ENCODE results near the gene CSNK1G2. TPM values are rescaled to one million over a fixed set of nuclear protein-coding genes. Genes with fewer than 3 reads are reported as not detected.

Gene CSNK1G2
- total and polyA plus RNA-seq, 2 donors (not counting 1 experiment from before 2014, with no cell fraction given): 154 to 288 TPM

GRCh38 chr19:1999856-2000515, 59.0 kb downstream of the CSNK1G2 start:
- Histone ChIP-seq H3K79me2 (ENCODE audit: control insufficient read depth, insufficient read depth, low read length) (peaks cover 27% of the 10 kb centered on the region), H2AFZ (ENCODE audit: insufficient read depth, low read depth, low read length, poor library complexity, severe bottlenecking) (no peak overlapping the region), H3K9me3 (ENCODE audit: control extremely low read depth in 1 of 3, control insufficient read depth in 2 of 3, insufficient read depth in 1 of 3, low read length in 2 of 3) (no peaks in the 10 kb centered on the region), H3K4me2 (replicated peaks; ENCODE audit: low read depth, low read length, poor library complexity, severe bottlenecking) (no peak overlapping the region), H3K36me3 (replicated peaks in 1 of 2; ENCODE audit: control extremely low read depth in 1 of 2, control insufficient read depth in 1 of 2, extremely low read depth in 1 of 2, insufficient read depth in 2 of 2, low read length in 1 of 2) (peaks cover 0 to 28% of the 10 kb centered on the region in 2 experiments), H3K4me3 (ENCODE audit: control extremely low read depth in 1 of 5, extremely low read depth in 1 of 5, insufficient read depth in 1 of 5, low read depth in 2 of 5, low read length in 4 of 5) (no peak overlapping the region), H3K27me3 (replicated peaks in 1 of 4; ENCODE audit: control extremely low read depth in 1 of 4, control insufficient read depth in 3 of 4, insufficient read depth in 4 of 4, low read length in 3 of 4) (no peaks in the 10 kb centered on the region), H3K4me1 (ENCODE audit: control insufficient read depth in 2 of 2, insufficient read depth in 2 of 2, low read length in 2 of 2) (no peaks in the 10 kb centered on the region), H4K20me1 (ENCODE audit: control insufficient read depth, insufficient read depth, low read length, poor library complexity, severe bottlenecking) (peaks cover 27% of the 10 kb centered on the region), H3K9ac (ENCODE audit: low read length) (no peak overlapping the region), H3K27ac (ENCODE audit: low read length in 2 of 2) (no peak overlapping the region)
- Mint-ChIP-seq H3K27ac (no peak overlapping the region), H3K9me3 (ENCODE audit: insufficient read depth) (no peaks in the 10 kb centered on the region), H3K4me3 (no peak overlapping the region), H3K27me3 (no peaks in the 10 kb centered on the region), H3K4me1 (peaks cover 8% of the 10 kb centered on the region)
- DNase-seq (no peak), ATAC-seq (ENCODE audit: low read depth) (no peak)
- TF ChIP-seq EZH2 (IDR thresholded peaks at IDR 0.05; ENCODE audit: borderline replicate concordance, insufficient read depth, low read depth, low read length, poor library complexity, severe bottlenecking) (no peak), CTCF (IDR thresholded peaks at IDR 0.05) (no peak)
- CTCF ChIA-PET: interaction anchor here (0.7 kb wide), 1 partner anchor 480 kb away, joined by 4 read pairs; no protein-coding TSS in a partner anchor
- POLR2A ChIA-PET: interaction anchor here (0.7 kb wide), 1 partner anchor 33 kb away, joined by 4 read pairs; no protein-coding TSS in a partner anchor
- WGBS (ENCODE audit: insufficient coverage): 89% methylated on average over 17 of the region's 26 CpGs
- intact Hi-C loops (cut with micrococcal nuclease): no loop called here

GRCh38 chr19:2003874-2004273, 62.9 kb downstream of the CSNK1G2 start:
- no peaks in the 10 kb centered on the region for H3K9me3 Mint-ChIP-seq (ENCODE audit: insufficient read depth)
- peaks cover 0 to 13% of the 10 kb centered on the region in 2 experiments for H3K36me3 ChIP-seq (replicated peaks in 1 of 2; ENCODE audit: control extremely low read depth in 1 of 2, control insufficient read depth in 1 of 2, extremely low read depth in 1 of 2, insufficient read depth in 2 of 2, low read length in 1 of 2)
- H3K79me2 ChIP-seq (ENCODE audit: control insufficient read depth, insufficient read depth, low read length): peaks cover 17% of the 10 kb centered on the region
- peaks cover 16% of the 10 kb centered on the region for H3K4me1 Mint-ChIP-seq
- WGBS (ENCODE audit: insufficient coverage): 100% methylated on average over 3 of the region's 4 CpGs
- H3K4me3 Mint-ChIP-seq: no peak overlapping the region
- no peak overlapping the region for H3K27ac Mint-ChIP-seq
- H3K27me3 Mint-ChIP-seq: no peaks in the 10 kb centered on the region
- intact Hi-C loops (cut with micrococcal nuclease): no loop called here
- POLR2A ChIA-PET: interaction anchor here (0.7 kb wide), 2 partner anchors 154 to 212 kb away, joined by 3 to 5 read pairs; no protein-coding TSS in a partner anchor
- peaks cover 0 to 3% of the 10 kb centered on the region in 2 donors for H3K4me1 ChIP-seq (ENCODE audit: control insufficient read depth in 2 of 2, insufficient read depth in 2 of 2, low read length in 2 of 2)
- no peak overlapping the region for H3K4me3 ChIP-seq (ENCODE audit: control extremely low read depth in 1 of 5, extremely low read depth in 1 of 5, insufficient read depth in 1 of 5, low read depth in 2 of 5, low read length in 4 of 5)
- no peak overlapping the region for H3K9ac ChIP-seq (ENCODE audit: low read length)
- CTCF ChIA-PET: no interaction called here
- H4K20me1 ChIP-seq (ENCODE audit: control insufficient read depth, insufficient read depth, low read length, poor library complexity, severe bottlenecking): peaks cover 16% of the 10 kb centered on the region
- TF ChIP-seq EZH2 (IDR thresholded peaks at IDR 0.05; ENCODE audit: borderline replicate concordance, insufficient read depth, low read depth, low read length, poor library complexity, severe bottlenecking) (no peak), CTCF (IDR thresholded peaks at IDR 0.05) (no peak)
- no peak for DNase-seq
- H2AFZ ChIP-seq (ENCODE audit: insufficient read depth, low read depth, low read length, poor library complexity, severe bottlenecking): no peak overlapping the region
- H3K27ac ChIP-seq (ENCODE audit: low read length in 2 of 2): no peak overlapping the region
- no peaks in the 10 kb centered on the region for H3K9me3 ChIP-seq (ENCODE audit: control extremely low read depth in 1 of 3, control insufficient read depth in 2 of 3, insufficient read depth in 1 of 3, low read length in 2 of 3)
- ATAC-seq (ENCODE audit: low read depth): no peak
- no peak overlapping the region for H3K4me2 ChIP-seq (replicated peaks; ENCODE audit: low read depth, low read length, poor library complexity, severe bottlenecking)
- H3K27me3 ChIP-seq (replicated peaks in 1 of 4; ENCODE audit: control extremely low read depth in 1 of 4, control insufficient read depth in 3 of 4, insufficient read depth in 4 of 4, low read length in 3 of 4): no peaks in the 10 kb centered on the region
